Pancreas (tissue), 10 donors: ENCODE results near the gene SART3. TPM values are rescaled to one million over a fixed set of nuclear protein-coding genes. Genes with fewer than 3 reads are reported as not detected.

ENCODE experiments used
- ATAC-seq, 4 donors: fragments of 200-7000 bp; cut with Tn5 transposase; one replicate each; pipeline versions ENCODE4 v1.8.0 to v1.9.1; 2020; ENCODE audit warnings: mild to moderate bottlenecking in 4 of 4, moderate library complexity in 4 of 4
- DNase-seq, 6 donors: peaks; one replicate each; pipeline ENCODE4 v3.0.0-alpha.2; 2020
- FAIRE-seq: peaks from 2 replicates; lab custom pipeline; 2012; peaks lifted over from hg19 to GRCh38; lab: Jason Lieb, UNC
- H3K27ac ChIP-seq, 4 donors: fragments of 200-600 bp; sonication (generic); 1 replicate in 3 of 4; 2 replicates in 1 of 4; pipeline versions ENCODE4 v1.5.0 to v1.8.0; 2020
- H3K27me3 ChIP-seq, 4 donors: fragments of 200-600 bp; one replicate each; pipeline ENCODE4 v1.8.0; 2021
- H3K36me3 ChIP-seq, 3 donors: fragments of 200-600 bp; sonication (generic) in 1 of 3; one replicate each; pipeline versions ENCODE4 v1.5.0 to v1.8.0; 2020 to 2021
- H3K4me1 ChIP-seq, 3 donors: fragments of 200-600 bp; one replicate each; pipeline ENCODE4 v1.8.0; 2021
- H3K4me3 ChIP-seq, 4 donors: fragments of 200-600 bp; sonication (generic) in 2 of 4; one replicate each; pipeline versions ENCODE4 v1.5.0 to v1.8.0; 2020 to 2021
- H3K9me3 ChIP-seq, 4 donors: fragments of 200-600 bp; one replicate each; pipeline ENCODE4 v1.8.0; 2021
- CTCF ChIP-seq, 4 donors: fragments of 200-600 bp; sonication (generic) in 3 of 4; IDR thresholded peaks; one replicate each; pipeline versions ENCODE4 v1.5.0 to v1.8.0; 2021; ENCODE audit warnings: antibody characterized with exemption in 4 of 4
- WGBS, 2 donors: extraction: QIAGEN DNeasy Blood & Tissue Kit; methylation state at CpG; one replicate each; pipeline ENCODE4 v1.1.7; 2013; 5-methylcytosine and 5-hydroxymethylcytosine counted together
- intact Hi-C, 3 donors: fragments of 100-400 bp; cut with DNase I; formaldehyde crosslinking; loops; one replicate each; pipeline versions ENCODE4 v1.11.1 to v1.14.2; 2022
- polyA plus RNA-seq, 2 donors: library from polyadenylated mRNA; stranded (reverse); fragments of 200-250 nt; gene quantifications; one replicate each; pipeline ENCODE4 v1.2.3, GENCODE V29; 2013
- total RNA-seq, 6 donors: library from RNA; stranded (reverse); fragmentation: NEBNext Ultra II Directional in 4 of 6; extraction: Animal tissue kit (Norgen Biotek cat#: 25700) in 4 of 6; gene quantifications; one replicate each; pipeline versions ENCODE4 v1.2.1 to v1.2.4, GENCODE V29; 2021 to 2023
- donor health status: healthy with polysubstance abuse.
- donor health status: DM: no; HTN: no; CAD: no; lungs with moderate emphysema.
- donor health status: DM: no; HTN: no; CAD: no.
- donor health status: control.
- donor health status: control.
- donor health status: Bipolar disorder and iron deficiency.
- donor health status: DM: yes; HTN: yes; CAD: no.
- donor health status: DM: no; HTN: no; CAD: no.
- donor health status: DM: no; HTN: no; CAD: no.
- donor health status: DM: yes; HTN: yes; CAD: no.

The SART3 gene
- total and polyA plus RNA-seq, 8 donors: 13.9 to 23.4 (median 16.7) TPM

GRCh38 chr12:108582978-108583770, 22.2 kb upstream of the SART3 start:
- intact Hi-C loops: no loop called here
- no peak for ATAC-seq
- H3K27me3 ChIP-seq: no peaks in the 10 kb centered on the region
- H3K36me3 ChIP-seq: no peaks in the 10 kb centered on the region
- TF ChIP-seq CTCF (IDR thresholded peaks at IDR 0.05): no peak
- no peak for DNase-seq
- no peak for FAIRE-seq
- H3K9me3 ChIP-seq: no peaks in the 10 kb centered on the region
- no peak overlapping the region for H3K27ac ChIP-seq
- 70 to 81% methylated on average over 10 of the region's 10 CpGs for WGBS, 2 donors
- H3K4me1 ChIP-seq: no peaks in the 10 kb centered on the region
- H3K4me3 ChIP-seq: no peak overlapping the region

DNA sequence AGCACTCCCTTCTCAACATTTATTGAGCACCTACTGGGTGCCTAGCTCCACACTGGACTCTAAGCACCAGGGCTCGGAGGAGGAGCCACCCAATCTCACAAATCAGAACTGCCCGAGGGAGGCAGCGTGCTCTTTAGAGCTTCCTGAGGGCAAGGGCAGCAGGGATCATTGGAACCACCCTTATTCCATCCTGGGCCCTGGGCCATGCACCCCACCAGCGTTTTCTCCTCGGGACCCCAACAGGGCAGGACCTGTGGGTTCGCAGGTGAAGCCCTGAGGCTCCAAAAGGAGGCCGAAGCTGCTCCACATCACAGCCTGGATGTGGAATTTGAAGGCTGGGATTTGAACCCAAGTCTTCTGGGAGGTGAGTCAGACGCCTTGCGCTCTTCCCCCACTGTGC, 21.5 kb upstream of the SART3 start:
- Histone ChIP-seq H3K36me3 (no peaks in the 10 kb centered on the region), H3K9me3 (no peaks in the 10 kb centered on the region), H3K4me3 (no peak overlapping the region), H3K4me1 (no peaks in the 10 kb centered on the region), H3K27ac (no peak overlapping the region), H3K27me3 (no peaks in the 10 kb centered on the region)
- no peak for DNase-seq
- intact Hi-C loops: no loop called here
- no peak for TF ChIP-seq CTCF (IDR thresholded peaks at IDR 0.05)
- no peak for ATAC-seq
- no peak for FAIRE-seq
- WGBS, 2 donors: 61 to 75% methylated on average over 9 of the region's 9 CpGs

DNA sequence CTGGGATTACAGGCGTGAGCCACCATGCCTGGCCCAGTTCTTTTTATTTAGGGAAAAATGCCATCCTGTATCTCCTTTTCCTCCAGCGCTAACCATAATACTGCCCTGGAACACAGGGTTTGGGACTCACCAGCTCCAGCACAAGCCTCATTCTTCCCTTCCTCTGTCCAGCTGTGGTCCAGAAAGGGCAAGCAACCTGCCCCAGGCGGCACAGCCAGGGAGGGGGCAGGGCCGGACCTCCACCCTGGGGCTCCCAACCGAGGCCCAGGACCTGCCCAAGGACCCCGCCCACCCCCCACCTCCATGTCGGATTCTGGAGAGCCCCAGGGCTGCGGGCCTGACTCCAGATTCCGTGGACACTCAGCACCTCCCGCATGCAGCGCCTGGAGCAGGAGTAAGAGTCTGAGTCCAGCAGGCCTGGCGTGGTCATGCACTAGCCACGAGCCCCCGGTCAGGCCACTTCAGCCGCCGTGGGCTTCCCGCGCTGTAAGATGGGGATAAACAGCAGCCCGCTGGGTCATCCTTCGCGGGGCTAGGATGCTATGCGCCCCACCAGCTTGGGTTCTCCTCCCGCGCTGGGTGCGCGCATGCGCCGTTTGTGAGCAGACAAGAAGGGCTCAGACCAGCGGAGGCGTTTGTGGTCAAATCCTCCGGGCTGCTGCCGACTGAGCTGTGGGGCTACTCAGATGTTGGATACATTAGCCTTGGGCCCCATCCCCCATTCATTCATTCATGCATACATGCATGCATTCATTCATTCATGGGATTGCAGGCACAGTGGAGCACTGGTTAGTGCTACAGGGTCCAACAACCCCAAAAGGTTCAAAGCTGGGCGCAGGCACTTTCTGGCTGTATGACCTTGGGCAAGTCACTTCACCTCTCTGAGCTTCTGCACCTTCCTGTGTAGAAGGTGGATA, 20.6 kb upstream of the SART3 start:
- Histone ChIP-seq H3K36me3 (no peaks in the 10 kb centered on the region), H3K4me3 (no peak overlapping the region), H3K9me3 (no peaks in the 10 kb centered on the region), H3K27ac (no peak overlapping the region), H3K27me3 (no peaks in the 10 kb centered on the region), H3K4me1 (no peaks in the 10 kb centered on the region)
- DNase-seq (no peak), ATAC-seq (no peak), FAIRE-seq (no peak)
- WGBS, 2 donors: 69 to 74% methylated on average over 33 of the region's 33 CpGs
- no peak for TF ChIP-seq CTCF (IDR thresholded peaks at IDR 0.05)
- intact Hi-C loops: no loop called here

DNA sequence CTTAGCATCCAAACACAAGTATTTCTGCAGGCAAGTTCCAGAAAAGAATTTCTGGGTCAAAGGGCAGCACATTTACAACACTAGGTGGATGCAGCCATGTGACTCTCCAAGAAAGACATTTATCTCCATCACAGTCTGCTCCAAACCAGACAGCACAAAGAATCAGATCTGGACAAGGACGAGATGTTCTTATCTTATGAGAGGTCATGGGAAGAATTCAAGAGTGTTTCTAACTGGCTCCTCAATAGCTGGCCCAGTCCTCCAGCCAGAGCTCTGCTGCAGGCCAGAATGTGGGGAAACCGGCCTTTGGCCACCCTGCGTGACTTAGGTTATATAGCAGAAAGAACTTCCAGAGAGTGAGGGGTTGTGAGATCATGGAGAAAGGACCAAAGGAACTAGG, 19.6 kb upstream of the SART3 start:
- ATAC-seq (no peak), FAIRE-seq (no peak), DNase-seq (no peak)
- H3K27ac ChIP-seq: no peak overlapping the region
- intact Hi-C loops: no loop called here
- WGBS, 2 donors: 63 to 64% methylated on average over 3 of the region's 3 CpGs
- H3K4me3 ChIP-seq: no peak overlapping the region
- no peaks in the 10 kb centered on the region for H3K36me3 ChIP-seq
- no peak for TF ChIP-seq CTCF (IDR thresholded peaks at IDR 0.05)
- no peaks in the 10 kb centered on the region for H3K4me1 ChIP-seq
- no peaks in the 10 kb centered on the region for H3K9me3 ChIP-seq
- no peaks in the 10 kb centered on the region for H3K27me3 ChIP-seq
